Endothelial cell of umbilical vein (primary cell): ENCODE measurements around the gene NRXN3. TPM values are rescaled to one million over a fixed set of nuclear protein-coding genes. Genes with fewer than 3 reads are reported as not detected.

Source experiments
- BruUV-seq: library from RNA; stranded (reverse); fragments of 400-500 nt; replicated peaks from 2 replicates; lab custom pipeline; 2021; lab: Mats Ljungman, UMichigan
- CTCF ChIA-PET: fragments of 300-600, 350-600 bp; sonication (Branson Sonifier 250); formaldehyde crosslinking; loops from one replicate; lab custom pipeline; 2021; ENCODE audit warnings: antibody characterized with exemption, inconsistent platforms; lab: Charles Lee
- POLR2A ChIA-PET: fragments of 300-600, 350-600 bp; sonication (Branson Sonifier 250); formaldehyde crosslinking; loops from one replicate; lab custom pipeline; 2021; ENCODE audit warnings: antibody characterized with exemption, inconsistent platforms; lab: Charles Lee
- DNase-seq: peaks from one replicate; pipeline ENCODE4 v3.0.0-alpha.2; 2011; ENCODE audit warnings: low read depth, low spot score
- FAIRE-seq: peaks from 2 replicates; lab custom pipeline; 2011; peaks lifted over from hg19 to GRCh38; lab: Jason Lieb, UNC
- H2AFZ ChIP-seq: 2 replicates; pipeline ENCODE4 v1.6.0; 2012; ENCODE audit warnings: low read depth, low read length, control low read depth, inconsistent platforms
- H3K27ac ChIP-seq: 2 replicates; pipeline ENCODE4 v1.5.1; 2011; ENCODE audit warnings: low read depth, mild to moderate bottlenecking, control low read depth, low read length, moderate library complexity; ENCODE audit not compliant: insufficient read depth
- H3K27me3 ChIP-seq, 2 experiments: 2 replicates each; pipeline versions ENCODE4 v1.6.0 to v1.6.1; 2011; ENCODE audit warnings: low read length in 2 of 2, mixed read lengths in 1 of 2; ENCODE audit not compliant: control insufficient read depth in 2 of 2, insufficient read depth in 2 of 2
- H3K36me3 ChIP-seq, 2 experiments: 2 replicates in 1 of 2; 3 replicates in 1 of 2; pipeline ENCODE4 v1.5.1; 2011; ENCODE audit warnings: low read length in 2 of 2, mild to moderate bottlenecking in 1 of 2, moderate library complexity in 1 of 2; ENCODE audit not compliant: control insufficient read depth in 2 of 2, insufficient read depth in 2 of 2; ENCODE audit errors: extremely low read depth in 1 of 2
- H3K4me1 ChIP-seq: 3 replicates; pipeline ENCODE4 v1.5.1; 2011; ENCODE audit warnings: mild to moderate bottlenecking, low read length; ENCODE audit not compliant: control insufficient read depth, insufficient read depth; ENCODE audit errors: extremely low read depth
- H3K4me2 ChIP-seq: 2 replicates; pipeline ENCODE4 v1.6.1; 2011; ENCODE audit warnings: low read length, control low read depth, mixed read lengths; ENCODE audit not compliant: insufficient read depth
- H3K4me3 ChIP-seq, 3 experiments: fragments of 200-600 bp in 1 of 3; sonication (generic), shearing (Covaris generic) in 1 of 3; replicated peaks in 1 of 3; 2 replicates each; pipeline ENCODE4 v1.5.1; 2011 to 2016; ENCODE audit warnings: control low read depth in 3 of 3, low read length in 3 of 3, mild to moderate bottlenecking in 2 of 3, inconsistent platforms in 1 of 3, low read depth in 1 of 3, moderate library complexity in 1 of 3; ENCODE audit not compliant: insufficient read depth in 1 of 3
- H3K79me2 ChIP-seq: 2 replicates; pipeline ENCODE4 v1.6.0; 2012; ENCODE audit warnings: low read length, inconsistent platforms; ENCODE audit not compliant: control insufficient read depth, insufficient read depth
- H3K9ac ChIP-seq: replicated peaks from 2 replicates; pipeline ENCODE3; 2011; ENCODE audit warnings: low read length, control low read depth; ENCODE audit not compliant: insufficient read depth; ENCODE audit errors: extremely low read depth
- H3K9me1 ChIP-seq: replicated peaks from 3 replicates; pipeline ENCODE4 v1.6.0; 2011; ENCODE audit warnings: mild to moderate bottlenecking, low read length; ENCODE audit not compliant: control insufficient read depth, insufficient read depth; ENCODE audit errors: extremely low read depth
- H3K9me3 ChIP-seq: replicated peaks from 2 replicates; pipeline ENCODE4 v1.5.1; 2012; ENCODE audit warnings: low read length, inconsistent platforms; ENCODE audit not compliant: control insufficient read depth, insufficient read depth
- H4K20me1 ChIP-seq: replicated peaks from 2 replicates; pipeline ENCODE3; 2011; ENCODE audit warnings: mild to moderate bottlenecking, low read length; ENCODE audit not compliant: control insufficient read depth, insufficient read depth; ENCODE audit errors: extremely low read depth
- CTCF ChIP-seq, 2 donors: IDR thresholded peaks; 1 replicate in 1 of 2; 2 replicates in 1 of 2; pipeline ENCODE4 v1.5.1; 2011; ENCODE audit warnings: low read length in 2 of 2, mild to moderate bottlenecking in 2 of 2, moderate library complexity in 2 of 2, control low read depth in 1 of 2, inconsistent platforms in 1 of 2, low read depth in 1 of 2; ENCODE audit not compliant: insufficient read depth in 1 of 2; ENCODE audit errors: extremely low read depth in 1 of 2
- EZH2 ChIP-seq: IDR thresholded peaks from 2 replicates; pipeline ENCODE4 v1.6.1; 2012; ENCODE audit warnings: borderline replicate concordance, low read depth, mild to moderate bottlenecking, moderate library complexity, low read length, inconsistent platforms; ENCODE audit not compliant: severe bottlenecking
- FOS ChIP-seq: IDR thresholded peaks from 2 replicates; pipeline ENCODE4 v1.6.1; 2011; ENCODE audit warnings: mild to moderate bottlenecking, low read length, moderate library complexity, borderline replicate concordance; ENCODE audit not compliant: insufficient read depth
- GATA2 ChIP-seq: IDR thresholded peaks from 2 replicates; pipeline ENCODE4 v1.7.0; 2011; ENCODE audit warnings: low read depth, mild to moderate bottlenecking, moderate library complexity, mixed read lengths, low read length; ENCODE audit not compliant: insufficient read length, insufficient read depth
- JUN ChIP-seq: IDR thresholded peaks from 2 replicates; pipeline ENCODE4 v1.6.1; 2011; ENCODE audit warnings: borderline replicate concordance, low read depth; ENCODE audit not compliant: insufficient read length, insufficient read depth
- MAX ChIP-seq: IDR thresholded peaks from 2 replicates; pipeline ENCODE4 v1.6.1; 2011; ENCODE audit not compliant: insufficient read depth, insufficient read length
- MYC ChIP-seq: IDR thresholded peaks from one replicate; pipeline ENCODE4 v1.6.1; 2011; ENCODE audit warnings: mild to moderate bottlenecking, low read depth, low read length
- POLR2A ChIP-seq: IDR thresholded peaks from 2 replicates; pipeline ENCODE4 v1.6.1; 2012; ENCODE audit warnings: low read depth, mild to moderate bottlenecking, control low read depth, low read length
- POLR2AphosphoS5 ChIP-seq: IDR thresholded peaks from 2 replicates; pipeline ENCODE4 v1.6.1; 2012; ENCODE audit warnings: low read depth, mild to moderate bottlenecking, control low read depth, low read length, moderate library complexity; ENCODE audit not compliant: insufficient read depth
- dilution Hi-C: fragments of 300-500 bp; cut with MboI; formaldehyde crosslinking; loops from one replicate; pipeline ENCODE4 v1.15.0; 2019; ENCODE audit warnings: low sequenced_read_pairs; ENCODE audit not compliant: extremely low pct_ligation_motif_present
- intact Hi-C: fragments of 100-400 bp; cut with micrococcal nuclease; formaldehyde crosslinking; loops from one replicate; pipeline ENCODE4 v1.10.0; 2022
- polyA plus RNA-seq, 4 experiments: library from polyadenylated mRNA; depleted of rRNA in 3 of 4; stranded (reverse) in 3 of 4; unstranded in 1 of 4; fragments of >200 nt; gene quantifications; 2 replicates each; pipeline versions ENCODE4 v1.2.1 to v1.2.3, GENCODE V29; 2011 to 2012; ENCODE audit warnings: missing spikeins in 1 of 4
- total RNA-seq: library from RNA; stranded (reverse); gene quantifications from 2 replicates; pipeline ENCODE4 v1.2.3, GENCODE V29; 2021

Gene NRXN3
- total and polyA plus RNA-seq, 2 donors (not counting 3 experiments of a cell fraction or from before 2014, with no cell fraction given) = 0.72 to 4.2 TPM

- BruUV-seq = no TSS peak
- H4K20me1 ChIP-seq = no peaks in the 10 kb centered on the region
- FAIRE-seq (no peak), DNase-seq (no peak)
- H3K4me2 ChIP-seq = no peak overlapping the region
- H3K27me3 ChIP-seq = no peaks in the 10 kb centered on the region
- intact Hi-C loops = no loop called here
- H2AFZ ChIP-seq = no peak overlapping the region
- TF ChIP-seq JUN (no peak), CTCF (IDR thresholded peaks at IDR 0.05; ENCODE audit: extremely low read depth in 1 of 2, insufficient read depth in 1 of 2, low read depth in 1 of 2, low read length in 2 of 2) (no peak), EZH2 (no peak), MAX (no peak), POLR2A (no peak), POLR2AphosphoS5 (no peak), MYC (no peak), GATA2 (no peak), FOS (no peak)
- no peaks in the 10 kb centered on the region for H3K9me3 ChIP-seq
- no peaks in the 10 kb centered on the region for H3K4me1 ChIP-seq
- no peaks in the 10 kb centered on the region for H3K79me2 ChIP-seq
- no peaks in the 10 kb centered on the region for H3K9me1 ChIP-seq
- no peak overlapping the region for H3K9ac ChIP-seq
- H3K4me3 ChIP-seq = no peak overlapping the region
- dilution Hi-C loops = no loop called here
- ChIA-PET POLR2A (no interaction called here), CTCF (no interaction called here)
- no peaks in the 10 kb centered on the region for H3K36me3 ChIP-seq
- H3K27ac ChIP-seq = no peak overlapping the region
Observed at GRCh38 chr14:79180656-79181055, 1010.5 kb downstream of the NRXN3 start.
